Pancreas (tissue), 10 donors: Measurements from ENCODE around the gene SMARCD2. TPM values are rescaled to one million over a fixed set of nuclear protein-coding genes. Genes with fewer than 3 reads are reported as not detected.
A peak's percentile ranks its signal among the peaks of the same experiment; 100 is the strongest.

Experiments used
- ATAC-seq, 4 donors: fragments of 200-7000 bp; cut with Tn5 transposase; one replicate each; pipeline versions ENCODE4 v1.8.0 to v1.9.1; 2020; ENCODE audit warnings: mild to moderate bottlenecking in 4 of 4, moderate library complexity in 4 of 4
- DNase-seq, 6 donors: peaks; one replicate each; pipeline ENCODE4 v3.0.0-alpha.2; 2020
- FAIRE-seq: peaks from 2 replicates; lab custom pipeline; 2012; peaks lifted over from hg19 to GRCh38; lab: Jason Lieb, UNC
- H3K27ac ChIP-seq, 4 donors: fragments of 200-600 bp; sonication (generic); 1 replicate in 3 of 4; 2 replicates in 1 of 4; pipeline versions ENCODE4 v1.5.0 to v1.8.0; 2020
- H3K27me3 ChIP-seq, 4 donors: fragments of 200-600 bp; one replicate each; pipeline ENCODE4 v1.8.0; 2021
- H3K36me3 ChIP-seq, 3 donors: fragments of 200-600 bp; sonication (generic) in 1 of 3; one replicate each; pipeline versions ENCODE4 v1.5.0 to v1.8.0; 2020 to 2021
- H3K4me1 ChIP-seq, 3 donors: fragments of 200-600 bp; one replicate each; pipeline ENCODE4 v1.8.0; 2021
- H3K4me3 ChIP-seq, 4 donors: fragments of 200-600 bp; sonication (generic) in 2 of 4; one replicate each; pipeline versions ENCODE4 v1.5.0 to v1.8.0; 2020 to 2021
- H3K9me3 ChIP-seq, 4 donors: fragments of 200-600 bp; one replicate each; pipeline ENCODE4 v1.8.0; 2021
- WGBS, 2 donors: extraction: QIAGEN DNeasy Blood & Tissue Kit; methylation state at CpG; one replicate each; pipeline ENCODE4 v1.1.7; 2013; 5-methylcytosine and 5-hydroxymethylcytosine counted together
- intact Hi-C, 3 donors: fragments of 100-400 bp; cut with DNase I; formaldehyde crosslinking; loops; one replicate each; pipeline versions ENCODE4 v1.11.1 to v1.14.2; 2022
- polyA plus RNA-seq, 2 donors: library from polyadenylated mRNA; stranded (reverse); fragments of 200-250 nt; gene quantifications; one replicate each; pipeline ENCODE4 v1.2.3, GENCODE V29; 2013
- total RNA-seq, 6 donors: library from RNA; stranded (reverse); fragmentation: NEBNext Ultra II Directional in 4 of 6; extraction: Animal tissue kit (Norgen Biotek cat#: 25700) in 4 of 6; gene quantifications; one replicate each; pipeline versions ENCODE4 v1.2.1 to v1.2.4, GENCODE V29; 2021 to 2023
- TF ChIP-seq, protein P1 (sequence below), 4 donors: fragments of 200-600 bp; sonication (generic) in 3 of 4; IDR thresholded peaks; one replicate each; pipeline versions ENCODE4 v1.5.0 to v1.8.0; 2021; ENCODE audit warnings: antibody characterized with exemption in 4 of 4
- donor health status: healthy with polysubstance abuse.
- donor health status: DM: no; HTN: no; CAD: no; lungs with moderate emphysema.
- donor health status: DM: no; HTN: no; CAD: no.
- donor health status: control.
- donor health status: control.
- donor health status: Bipolar disorder and iron deficiency.
- donor health status: DM: yes; HTN: yes; CAD: no.
- donor health status: DM: no; HTN: no; CAD: no.
- donor health status: DM: no; HTN: no; CAD: no.
- donor health status: DM: yes; HTN: yes; CAD: no.

Gene SMARCD2
- total and polyA plus RNA-seq, 8 donors, result 37.6 to 57.3 (median 47.2) TPM

GRCh38 chr17:63850401-63850800 lies 7.9 kb upstream of the SMARCD2 start:
- ATAC-seq (no peak), DNase-seq (no peak), FAIRE-seq (no peak)
- Histone ChIP-seq H3K36me3 (no peaks in the 10 kb centered on the region), H3K4me1 (peaks cover 0 to 3% (median 0%) of the 10 kb centered on the region in 3 donors), H3K27me3 (no peaks in the 10 kb centered on the region), H3K27ac (no peak overlapping the region), H3K4me3 (no peak overlapping the region), H3K9me3 (no peaks in the 10 kb centered on the region)
- 91 to 99% methylated on average over 9 of the region's 9 CpGs for WGBS, 2 donors
- TF ChIP-seq, protein P1, sequence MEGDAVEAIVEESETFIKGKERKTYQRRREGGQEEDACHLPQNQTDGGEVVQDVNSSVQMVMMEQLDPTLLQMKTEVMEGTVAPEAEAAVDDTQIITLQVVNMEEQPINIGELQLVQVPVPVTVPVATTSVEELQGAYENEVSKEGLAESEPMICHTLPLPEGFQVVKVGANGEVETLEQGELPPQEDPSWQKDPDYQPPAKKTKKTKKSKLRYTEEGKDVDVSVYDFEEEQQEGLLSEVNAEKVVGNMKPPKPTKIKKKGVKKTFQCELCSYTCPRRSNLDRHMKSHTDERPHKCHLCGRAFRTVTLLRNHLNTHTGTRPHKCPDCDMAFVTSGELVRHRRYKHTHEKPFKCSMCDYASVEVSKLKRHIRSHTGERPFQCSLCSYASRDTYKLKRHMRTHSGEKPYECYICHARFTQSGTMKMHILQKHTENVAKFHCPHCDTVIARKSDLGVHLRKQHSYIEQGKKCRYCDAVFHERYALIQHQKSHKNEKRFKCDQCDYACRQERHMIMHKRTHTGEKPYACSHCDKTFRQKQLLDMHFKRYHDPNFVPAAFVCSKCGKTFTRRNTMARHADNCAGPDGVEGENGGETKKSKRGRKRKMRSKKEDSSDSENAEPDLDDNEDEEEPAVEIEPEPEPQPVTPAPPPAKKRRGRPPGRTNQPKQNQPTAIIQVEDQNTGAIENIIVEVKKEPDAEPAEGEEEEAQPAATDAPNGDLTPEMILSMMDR (IDR thresholded peaks at IDR 0.05), result no peak
- intact Hi-C loops, result no loop called here

- ATAC-seq (peak; percentile 96 to 97 (median 96)), DNase-seq (peak; percentile 89 to 97 (median 94)), FAIRE-seq (no peak)
- H3K9me3 ChIP-seq, result no peaks in the 10 kb centered on the region
- H3K27me3 ChIP-seq, result no peaks in the 10 kb centered on the region
- peak overlapping the region in 3 of 4 donors; percentile 11 to 34 (median 24) for H3K4me3 ChIP-seq
- H3K4me1 ChIP-seq, result peaks cover 0 to 3% (median 0%) of the 10 kb centered on the region in 3 donors
- TF ChIP-seq, protein P1 (IDR thresholded peaks at IDR 0.05), result peak; percentile 34 to 62 (median 48)
- no peak overlapping the region for H3K27ac ChIP-seq
- WGBS, 2 donors, result 11 to 19% methylated on average over 79 to 82 of the region's 82 CpGs
- intact Hi-C loops, result no loop called here
- no peaks in the 10 kb centered on the region for H3K36me3 ChIP-seq
Observed at GRCh38 chr17:63848834-63849689, 6.6 kb upstream of the SMARCD2 start.

DNA sequence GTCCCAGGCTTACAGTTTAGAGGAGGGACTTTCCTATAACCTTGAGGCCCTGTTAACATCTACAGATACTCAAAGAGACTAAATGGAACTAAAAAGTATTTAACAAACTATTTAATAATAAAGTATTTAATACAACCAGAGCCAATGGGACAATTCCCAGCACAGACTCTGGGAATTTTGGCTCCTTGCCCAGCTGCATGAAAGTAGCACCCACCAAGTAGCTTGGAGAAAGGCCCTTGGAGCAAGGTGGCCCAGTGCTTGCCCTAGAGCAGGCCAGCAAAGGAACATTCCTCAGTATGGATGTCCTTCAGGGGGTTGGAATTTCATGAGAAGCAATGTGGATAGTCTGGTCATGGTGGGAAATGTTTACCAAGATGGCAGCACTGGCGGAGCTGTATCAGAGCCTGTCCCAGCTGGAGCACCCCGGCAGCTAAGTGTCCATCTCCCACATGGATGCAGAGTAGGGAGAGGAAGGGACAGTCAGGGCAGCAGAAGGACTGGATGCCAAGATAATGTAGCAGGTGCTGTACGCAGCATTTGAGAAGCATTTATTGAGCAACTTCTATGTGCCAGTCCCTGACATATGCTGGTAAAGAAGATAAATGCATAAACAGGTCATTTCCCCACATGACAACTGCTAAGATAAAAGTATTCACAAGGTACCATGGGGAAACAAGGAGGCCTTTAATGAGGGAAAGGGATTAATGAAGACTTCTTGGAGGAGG lies 5.2 kb upstream of the SMARCD2 start:
- no peak for DNase-seq
- TF ChIP-seq, protein P1 (IDR thresholded peaks at IDR 0.05), result no peak
- 92 to 96% methylated on average over 3 of the region's 3 CpGs for WGBS, 2 donors
- ATAC-seq, result no peak
- no peaks in the 10 kb centered on the region for H3K9me3 ChIP-seq
- H3K36me3 ChIP-seq, result no peaks in the 10 kb centered on the region
- H3K27ac ChIP-seq, result no peak overlapping the region
- peaks cover 0 to 7% (median 4%) of the 10 kb centered on the region in 3 donors for H3K4me1 ChIP-seq
- H3K27me3 ChIP-seq, result no peaks in the 10 kb centered on the region
- intact Hi-C loops, result no loop called here
- H3K4me3 ChIP-seq, result no peak overlapping the region
- FAIRE-seq, result no peak

DNA sequence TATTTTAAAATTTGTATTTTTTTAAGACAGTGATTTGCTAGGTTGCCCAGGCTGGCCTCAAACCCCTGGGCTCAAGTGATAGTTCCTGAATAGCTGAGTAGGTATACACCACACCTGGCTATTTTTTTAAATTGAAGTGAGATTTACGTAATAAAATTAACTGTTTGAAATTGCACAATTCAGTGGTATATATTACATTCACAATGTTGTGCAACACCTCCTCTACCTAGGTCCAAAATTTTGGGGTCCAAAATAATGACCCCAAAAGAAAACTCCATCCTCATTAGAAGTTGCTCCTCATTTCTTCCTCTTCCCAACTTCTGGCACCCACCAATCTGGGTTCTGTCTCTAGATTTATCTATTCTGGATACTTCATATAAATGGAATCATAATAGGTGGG lies 3.0 kb upstream of the SMARCD2 start:
- WGBS, 2 donors, result 88 to 89% methylated on average over 1 of the region's 1 CpG
- Histone ChIP-seq H3K9me3 (no peaks in the 10 kb centered on the region), H3K4me3 (no peak overlapping the region), H3K36me3 (no peaks in the 10 kb centered on the region), H3K27ac (no peak overlapping the region), H3K27me3 (no peaks in the 10 kb centered on the region), H3K4me1 (peaks cover 7 to 18% (median 11%) of the 10 kb centered on the region in 3 donors)
- TF ChIP-seq, protein P1 (IDR thresholded peaks at IDR 0.05), result no peak
- ATAC-seq, result no peak
- intact Hi-C loops, result no loop called here
- no peak for DNase-seq
- no peak for FAIRE-seq
